Measurements from ENCODE around the gene NABP2. TPM values are rescaled to one million over a fixed set of nuclear protein-coding genes. Genes with fewer than 3 reads are reported as not detected.

Gene NABP2
- total RNA-seq, 1 experiment from 2014 or later: 49.0 TPM

DNA sequence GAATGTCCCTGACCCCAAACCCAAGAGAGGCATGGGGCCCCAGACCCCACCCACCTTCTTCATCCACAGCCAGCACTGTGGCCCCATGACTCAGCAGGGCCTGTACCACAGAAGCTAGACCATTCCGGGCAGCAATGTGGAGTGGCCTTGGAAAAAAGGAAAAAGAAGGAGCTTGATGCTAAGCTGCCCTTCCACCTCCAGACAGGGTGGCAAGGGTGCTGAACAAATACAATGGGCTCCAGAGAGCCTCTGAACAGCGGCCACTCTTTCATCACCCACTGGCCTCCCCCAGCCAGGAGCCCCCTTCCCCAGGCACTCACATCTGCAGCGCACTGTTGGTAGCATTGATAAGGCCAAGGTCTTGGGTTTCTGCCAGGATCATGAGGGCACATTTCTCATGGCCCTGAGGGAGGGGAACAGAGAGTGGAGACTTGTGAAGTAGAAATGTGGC is 19.6 kb downstream of the NABP2 start:
- Mint-ChIP-seq H3K36me3 (ENCODE audit: insufficient read depth in 1 of 3, low read depth in 3 of 3) (peaks cover 57 to 84% (median 82%) of the 10 kb centered on the region in 3 experiments), H3K27ac (no peak overlapping the region), H3K9me3 (no peaks in the 10 kb centered on the region), H3K4me3 (no peak overlapping the region), H3K27me3 (ENCODE audit: low read depth) (no peaks in the 10 kb centered on the region), H3K4me1 (no peaks in the 10 kb centered on the region)
- no peak overlapping the region for H3K23ac ChIP-seq (ENCODE audit: insufficient read length, low read depth, low read length)
- H3K9me3 ChIP-seq (ENCODE audit: control insufficient read depth, low read depth, low read length): no peaks in the 10 kb centered on the region
- H2BK120ac ChIP-seq (ENCODE audit: low read depth, low read length, poor library complexity, severe bottlenecking): no peak overlapping the region
- H3K27ac ChIP-seq (ENCODE audit: insufficient read length, low read depth, low read length): no peak overlapping the region
- no peak overlapping the region for H3K56ac ChIP-seq (ENCODE audit: insufficient read length, low read depth, low read length)
- H2AFZ ChIP-seq (ENCODE audit: low read length): no peak overlapping the region
- no peak overlapping the region for H2BK12ac ChIP-seq (ENCODE audit: insufficient read length, low read depth, low read length)
- H2AK5ac ChIP-seq (ENCODE audit: insufficient read length, low read length): no peak overlapping the region
- no peaks in the 10 kb centered on the region for H3K4me1 ChIP-seq (ENCODE audit: insufficient read depth, low read length)
- no peak overlapping the region for H3T11ph ChIP-seq (ENCODE audit: low read length)
- no peak overlapping the region for H3K18ac ChIP-seq (ENCODE audit: insufficient read length, low read depth, low read length)
- H4K20me1 ChIP-seq (ENCODE audit: control insufficient read depth, insufficient read depth, insufficient read length): no peaks in the 10 kb centered on the region
- H3K4me2 ChIP-seq (ENCODE audit: insufficient read depth, insufficient read length, low read length): no peak overlapping the region
- H4K8ac ChIP-seq (replicated peaks; ENCODE audit: insufficient read length, low read depth, low read length): no peak overlapping the region
- H3K27me3 ChIP-seq (ENCODE audit: insufficient read depth, low read length): no peaks in the 10 kb centered on the region
- no peaks in the 10 kb centered on the region for H3K79me1 ChIP-seq (ENCODE audit: insufficient read depth, low read depth, low read length, poor library complexity, severe bottlenecking)
- H3K4ac ChIP-seq (ENCODE audit: low read depth, low read length): no peak overlapping the region
- H4K5ac ChIP-seq (ENCODE audit: insufficient read length, low read depth, low read length): no peak overlapping the region
- DNase-seq: no peak
- H2BK5ac ChIP-seq (ENCODE audit: insufficient read length, low read length): no peak overlapping the region
- TF ChIP-seq, protein P1, sequence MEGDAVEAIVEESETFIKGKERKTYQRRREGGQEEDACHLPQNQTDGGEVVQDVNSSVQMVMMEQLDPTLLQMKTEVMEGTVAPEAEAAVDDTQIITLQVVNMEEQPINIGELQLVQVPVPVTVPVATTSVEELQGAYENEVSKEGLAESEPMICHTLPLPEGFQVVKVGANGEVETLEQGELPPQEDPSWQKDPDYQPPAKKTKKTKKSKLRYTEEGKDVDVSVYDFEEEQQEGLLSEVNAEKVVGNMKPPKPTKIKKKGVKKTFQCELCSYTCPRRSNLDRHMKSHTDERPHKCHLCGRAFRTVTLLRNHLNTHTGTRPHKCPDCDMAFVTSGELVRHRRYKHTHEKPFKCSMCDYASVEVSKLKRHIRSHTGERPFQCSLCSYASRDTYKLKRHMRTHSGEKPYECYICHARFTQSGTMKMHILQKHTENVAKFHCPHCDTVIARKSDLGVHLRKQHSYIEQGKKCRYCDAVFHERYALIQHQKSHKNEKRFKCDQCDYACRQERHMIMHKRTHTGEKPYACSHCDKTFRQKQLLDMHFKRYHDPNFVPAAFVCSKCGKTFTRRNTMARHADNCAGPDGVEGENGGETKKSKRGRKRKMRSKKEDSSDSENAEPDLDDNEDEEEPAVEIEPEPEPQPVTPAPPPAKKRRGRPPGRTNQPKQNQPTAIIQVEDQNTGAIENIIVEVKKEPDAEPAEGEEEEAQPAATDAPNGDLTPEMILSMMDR (conservative IDR thresholded peaks at IDR 0.05): no peak
- no peak overlapping the region for H2BK15ac ChIP-seq (ENCODE audit: low read depth, low read length)
- no CpG with 5 or more reads among the region's 3 CpGs for WGBS (ENCODE audit: extremely low coverage, insufficient read length, low lambda C conversion rate)
- H3K14ac ChIP-seq (ENCODE audit: insufficient read depth, low read length): no peak overlapping the region
- no peaks in the 10 kb centered on the region for H3K79me2 ChIP-seq (ENCODE audit: insufficient read depth, low read length)
- H2BK20ac ChIP-seq (ENCODE audit: low read depth, low read length, poor library complexity, severe bottlenecking): no peak overlapping the region
- H3K23me2 ChIP-seq (ENCODE audit: insufficient read length, low read depth, low read length, poor library complexity, severe bottlenecking): no peaks in the 10 kb centered on the region
- H4K91ac ChIP-seq (ENCODE audit: insufficient read length, low read depth, low read length): no peak overlapping the region
- H3K9ac ChIP-seq (ENCODE audit: extremely low read depth, insufficient read length, low read length): no peak overlapping the region
